ENCODE results near the gene TMEM205.
A peak's percentile ranks its signal among the peaks of the same experiment; 100 is the strongest.
"Not testable (repeated sequence)": the region's sequence is repeated elsewhere in the genome, so short reads cannot be mapped to it uniquely, and the experiment has no call there.

TMEM205 gene

DNA sequence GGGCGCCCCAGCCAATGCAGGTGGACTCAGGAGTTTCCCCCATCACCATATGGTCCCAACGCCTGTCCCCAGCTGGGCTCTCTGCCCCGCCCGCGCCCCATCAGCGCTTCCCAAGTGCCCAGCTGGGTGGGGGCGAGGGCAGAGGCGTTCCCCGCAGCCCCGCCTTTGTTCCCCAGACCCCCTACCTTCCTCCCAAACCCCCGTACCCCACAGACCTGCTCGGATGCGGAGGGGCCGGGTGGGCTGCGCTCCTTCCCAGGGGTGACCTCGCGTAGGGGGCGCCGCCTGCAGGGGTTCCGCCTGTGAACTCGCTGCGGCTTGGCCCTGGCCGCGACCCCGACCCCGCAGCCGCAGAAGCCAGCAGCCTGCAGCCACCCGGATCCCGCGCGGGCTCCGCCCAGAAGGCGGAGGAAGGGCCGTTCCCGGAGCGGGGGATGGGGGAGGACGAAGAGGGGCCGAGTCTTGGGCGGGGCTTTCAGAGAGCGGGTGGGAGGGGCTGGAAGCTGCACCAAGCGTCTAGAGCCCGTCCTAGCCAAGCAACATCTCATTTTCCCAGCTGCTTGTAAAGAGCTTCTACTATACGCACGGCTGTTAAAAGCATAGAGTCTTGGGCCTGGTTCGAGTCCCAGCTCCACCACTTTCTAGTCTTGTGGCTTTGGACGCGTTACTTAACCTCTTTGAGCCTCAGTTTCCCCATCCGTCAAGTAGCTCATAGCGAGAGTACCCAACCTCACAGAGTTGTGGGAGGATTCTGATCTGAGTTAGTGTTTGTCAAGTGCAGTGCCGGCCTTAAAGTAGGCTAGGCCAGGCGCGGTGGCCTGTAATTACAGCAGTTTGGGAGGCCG lies 6.6 kb downstream of the TMEM205 start, which contains the start of gene RAB3D:
TSS of gene RAB3D (minus strand) at position 404 of the 845 bp plus-strand sequence. CDS start 2,258 bp downstream, outside the sequence.
- DNase-seq (ENCODE audit: low read depth) = peak; percentile 65

DNA sequence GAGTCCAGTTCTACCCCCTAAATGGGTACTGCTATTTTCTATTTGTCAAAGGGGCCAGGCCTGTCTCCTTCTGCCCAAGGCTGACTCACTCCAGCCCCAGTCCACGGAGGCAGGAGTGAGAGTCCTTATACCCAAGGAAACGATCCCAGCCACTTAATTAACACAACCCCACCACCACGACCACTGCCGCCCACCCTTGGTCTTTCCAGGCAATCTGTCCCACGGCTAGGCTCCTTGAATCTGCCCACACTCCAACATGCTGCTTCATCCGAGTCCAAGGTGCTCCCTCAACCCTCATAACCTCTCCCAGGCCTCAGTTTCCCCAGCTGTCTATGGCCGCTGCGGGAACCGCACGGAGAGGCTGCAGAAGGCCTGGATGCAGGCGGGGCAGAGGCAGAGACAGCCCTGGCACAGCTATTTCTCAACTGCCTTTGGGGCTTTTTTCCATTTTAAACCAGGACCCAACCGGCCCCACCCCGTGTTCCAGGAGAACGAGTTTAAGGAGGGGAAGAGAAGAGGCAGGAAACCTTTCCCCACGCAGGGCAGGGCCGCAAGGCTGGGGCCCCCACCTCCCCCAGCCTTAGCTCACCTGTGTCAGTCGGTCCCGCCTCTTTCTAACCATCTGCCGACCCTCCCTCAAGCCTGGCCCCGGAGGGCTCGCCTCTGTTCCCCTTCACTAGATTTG lies 7.4 kb downstream of the TMEM205 start:
- no peak for DNase-seq (ENCODE audit: low read depth)

DNA sequence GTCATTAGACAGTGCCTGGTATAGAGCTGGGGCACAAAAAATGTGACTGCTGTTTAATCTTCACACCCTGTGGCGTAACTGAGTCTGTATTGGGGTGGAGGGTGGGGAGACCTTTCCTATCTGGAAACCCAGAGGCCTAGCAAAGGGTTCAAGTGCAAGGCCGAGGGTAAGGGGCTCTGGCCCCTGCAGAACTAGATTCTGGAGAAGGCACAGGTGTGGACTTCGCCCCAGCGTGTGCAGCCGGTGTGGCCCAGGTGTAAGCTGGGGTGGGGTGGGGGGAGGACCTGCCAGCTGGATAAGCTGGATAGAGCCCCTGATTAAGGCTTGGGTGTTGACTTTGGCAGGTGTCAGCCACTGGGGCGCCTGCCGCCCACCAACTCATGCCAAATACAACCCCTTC lies 7.9 kb downstream of the TMEM205 start:
- no peak for DNase-seq (ENCODE audit: low read depth)

DNA sequence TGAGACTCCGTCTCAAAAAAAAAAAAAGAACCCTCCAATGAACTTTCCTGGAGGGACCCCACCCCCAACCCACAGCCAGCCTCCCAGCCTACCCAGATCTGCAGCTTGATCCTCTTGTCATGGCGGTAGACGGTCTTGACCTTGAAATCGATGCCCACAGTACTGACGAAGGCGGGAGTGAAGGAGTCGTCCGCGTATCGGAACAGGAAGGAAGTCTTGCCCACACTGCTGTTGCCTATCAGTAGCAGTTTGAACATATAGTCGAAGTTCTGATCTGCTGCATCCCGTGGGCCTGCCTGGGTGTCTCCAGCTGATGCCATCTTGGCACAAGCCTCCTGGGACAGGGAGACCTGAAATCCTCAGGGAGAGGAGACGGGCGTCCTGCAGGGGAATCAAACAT lies 9.0 kb downstream of the TMEM205 start:
- DNase-seq (ENCODE audit: low read depth) = no peak

DNA sequence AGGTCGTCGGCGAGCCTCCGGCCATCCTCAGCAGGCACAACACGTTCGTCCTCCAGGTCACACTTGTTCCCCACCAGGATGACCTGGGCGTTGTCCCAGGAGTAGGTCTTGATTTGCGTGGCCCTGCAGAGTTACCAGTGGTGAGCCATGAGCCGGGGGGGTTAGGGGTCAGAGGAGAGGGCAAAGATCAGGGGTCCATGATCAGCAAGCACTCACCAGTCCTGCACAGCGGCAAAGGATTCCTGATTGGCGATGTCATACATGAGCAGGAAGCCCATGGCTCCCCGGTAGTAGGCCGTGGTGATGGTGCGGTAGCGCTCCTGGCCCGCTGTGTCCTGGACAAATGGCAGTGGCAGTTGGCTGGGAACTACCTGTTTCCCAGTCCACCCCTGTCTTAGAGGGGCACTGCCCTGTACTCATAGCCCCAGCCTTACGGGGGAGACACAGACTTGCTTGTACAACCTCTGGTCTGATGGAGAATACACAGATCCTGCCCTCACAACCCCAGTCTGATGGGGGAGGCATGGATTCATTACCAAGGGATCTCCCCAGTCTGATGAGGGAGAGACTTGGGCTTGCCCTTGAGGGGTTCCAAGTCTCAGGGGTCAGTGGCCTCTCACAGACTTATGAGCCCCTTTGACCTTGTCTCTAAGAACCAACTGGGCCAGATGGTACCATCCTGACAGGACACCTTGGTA lies 10.5 kb downstream of the TMEM205 start:
- DNase-seq (ENCODE audit: low read depth) = no peak

DNA sequence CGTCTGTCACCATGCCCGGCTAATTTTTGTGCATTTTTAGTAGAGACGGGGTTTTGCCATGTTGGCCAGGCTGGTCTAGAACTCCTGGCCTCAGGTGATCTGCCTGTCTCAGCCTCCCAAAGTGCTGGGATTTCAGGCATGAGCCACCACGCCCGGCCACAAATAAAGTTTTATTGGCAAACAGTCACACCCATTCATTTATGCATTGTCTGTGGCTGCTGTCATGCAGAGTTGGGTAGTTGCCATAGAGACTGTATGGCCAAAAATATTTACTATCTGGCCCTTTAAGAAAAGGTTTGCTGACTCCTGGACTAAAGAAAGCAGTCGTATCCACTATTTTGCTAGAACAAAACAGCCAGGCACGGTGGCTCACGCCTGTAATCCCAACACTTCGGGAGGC lies 12.2 kb downstream of the TMEM205 start:
- DNase-seq (ENCODE audit: low read depth) = not testable (repeated sequence)

DNA sequence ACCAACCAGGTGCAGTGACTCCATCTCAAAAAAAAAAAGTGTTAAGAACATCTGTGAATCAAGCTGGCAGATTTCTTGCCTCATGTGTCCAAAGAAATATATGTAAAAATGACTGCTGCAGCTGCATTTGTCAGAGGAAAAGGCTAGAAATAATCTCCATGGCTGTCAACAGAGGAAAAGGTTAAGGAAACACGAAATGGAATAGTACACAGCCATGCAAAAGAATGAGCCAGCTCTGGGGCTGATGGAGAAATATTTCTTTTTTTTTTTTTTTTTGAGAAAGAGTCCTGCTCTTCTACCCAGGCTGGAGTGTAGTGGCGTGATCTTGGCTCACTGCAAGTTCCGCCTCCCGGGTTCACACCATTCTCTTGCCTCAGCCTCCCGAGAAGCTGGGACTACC lies 13.2 kb downstream of the TMEM205 start:
- no peak for DNase-seq (ENCODE audit: low read depth)

DNA sequence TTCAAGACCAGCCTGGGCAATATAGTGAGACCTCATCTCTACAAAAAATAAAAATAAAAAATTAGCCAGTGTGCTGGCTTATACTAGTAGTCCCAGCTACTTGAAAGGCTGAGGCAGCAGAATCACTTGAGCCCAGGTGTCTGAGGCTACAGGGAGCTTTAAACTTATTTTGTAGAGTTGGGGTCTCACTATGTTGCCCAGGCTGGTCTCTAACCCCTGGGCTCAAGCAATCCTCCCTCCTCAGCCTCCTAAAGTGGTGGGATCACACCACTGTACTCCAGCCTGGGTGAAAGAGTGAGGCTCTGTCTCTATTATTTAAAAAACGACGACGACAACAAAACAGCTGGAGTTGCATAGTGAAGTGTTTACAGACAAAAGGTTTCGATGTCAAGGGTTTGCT lies 14.6 kb downstream of the TMEM205 start:
- DNase-seq (ENCODE audit: low read depth) = no peak

DNA sequence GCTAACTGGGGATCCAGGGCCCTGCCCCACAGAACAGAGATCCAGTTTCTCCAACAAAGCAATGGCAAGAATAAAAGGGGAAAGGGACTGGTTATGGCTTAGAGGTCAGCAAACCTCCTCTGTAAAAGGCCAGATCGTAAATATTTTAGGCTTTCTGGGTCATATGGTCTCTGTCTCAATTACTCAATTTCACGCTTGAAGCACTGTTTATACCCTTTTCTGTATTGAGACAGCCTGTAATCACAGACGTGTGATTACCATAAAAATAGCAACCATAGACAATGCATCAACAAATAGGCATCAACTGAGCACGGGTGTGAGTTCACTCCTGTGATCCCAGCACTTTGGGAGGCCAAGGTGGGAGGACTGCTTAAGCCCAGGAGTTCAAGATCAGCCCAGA lies 15.9 kb downstream of the TMEM205 start:
- no peak for DNase-seq (ENCODE audit: low read depth)

DNA sequence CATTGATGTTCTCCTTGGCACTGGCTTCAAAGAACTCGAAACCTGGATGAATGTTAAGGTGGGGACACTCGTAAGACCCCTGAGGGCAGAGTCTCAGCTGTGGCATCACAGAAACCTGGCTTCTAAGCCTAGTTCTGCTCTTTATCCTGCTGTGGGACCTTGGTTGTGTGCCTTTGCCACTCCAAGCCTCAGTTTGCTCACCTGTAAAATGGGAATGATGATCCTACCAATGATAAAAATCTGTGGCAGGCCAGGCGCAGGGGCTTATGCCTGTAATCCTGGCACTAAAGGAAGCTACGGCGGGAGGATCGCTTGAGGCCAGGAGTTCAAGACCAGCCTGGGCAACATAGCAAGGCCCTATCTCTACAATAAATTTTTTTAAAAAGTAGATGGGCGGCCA lies 20.5 kb downstream of the TMEM205 start:
- no peak for DNase-seq (ENCODE audit: low read depth)

DNA sequence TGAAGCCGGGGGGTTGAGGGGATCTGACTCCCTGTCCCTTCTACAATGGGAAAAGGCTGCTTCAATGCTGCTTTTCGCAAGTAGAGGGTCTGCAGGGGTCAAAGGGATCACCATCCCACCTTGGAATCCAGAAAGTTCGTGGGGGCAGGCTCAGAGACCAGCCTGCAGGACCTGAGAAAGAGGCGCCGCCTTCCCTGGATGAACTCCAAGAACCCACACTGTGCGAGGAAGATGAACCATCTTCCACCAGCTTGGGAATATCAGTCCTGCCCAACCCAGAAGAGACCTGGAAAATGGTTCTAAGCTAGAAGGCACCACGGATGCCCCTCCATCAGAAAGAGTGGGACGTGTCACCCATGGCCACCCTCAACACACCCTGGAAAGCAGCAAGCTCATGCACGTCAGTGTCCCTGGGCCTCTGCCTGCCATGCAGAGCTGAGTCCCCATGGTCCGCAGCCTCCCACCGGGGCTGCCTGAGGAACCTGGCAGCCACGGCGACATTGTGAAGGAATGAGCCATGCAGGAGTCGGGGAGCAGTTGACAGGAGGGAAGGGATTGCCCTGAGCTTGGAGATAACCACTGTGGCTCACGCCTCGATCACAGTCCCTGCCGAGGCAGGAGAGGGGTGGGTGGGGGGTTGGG lies 21.2 kb downstream of the TMEM205 start:
- no peak for DNase-seq (ENCODE audit: low read depth)

DNA sequence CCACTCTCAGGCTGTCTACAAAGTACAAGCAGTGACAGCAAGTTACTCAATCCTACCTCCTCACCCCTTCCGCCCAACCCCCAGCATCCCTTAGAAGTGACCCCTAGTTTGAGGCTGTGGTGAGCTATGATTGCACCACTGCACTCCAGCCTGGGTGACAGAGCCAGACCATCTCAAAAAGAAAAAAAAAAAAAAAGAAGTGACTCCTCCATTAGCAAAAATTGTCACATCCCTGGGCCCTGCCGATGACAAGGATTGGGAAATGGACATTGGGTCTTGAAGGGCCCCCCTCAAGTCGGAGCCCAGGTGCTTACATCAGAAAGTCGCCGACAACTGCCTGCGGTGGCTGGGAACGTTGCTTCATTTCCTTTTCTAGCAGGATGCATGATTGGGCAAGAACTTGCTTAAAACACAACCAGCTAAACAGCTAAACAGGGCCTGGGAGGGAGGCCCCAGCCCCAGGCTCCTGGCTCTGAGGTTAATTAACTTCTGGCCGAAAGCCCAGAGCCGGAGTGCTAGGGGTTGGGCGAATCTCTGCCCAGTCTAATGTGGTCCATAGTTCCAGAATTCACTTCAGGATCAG lies 21.9 kb downstream of the TMEM205 start:
- no peak for DNase-seq (ENCODE audit: low read depth)

DNA sequence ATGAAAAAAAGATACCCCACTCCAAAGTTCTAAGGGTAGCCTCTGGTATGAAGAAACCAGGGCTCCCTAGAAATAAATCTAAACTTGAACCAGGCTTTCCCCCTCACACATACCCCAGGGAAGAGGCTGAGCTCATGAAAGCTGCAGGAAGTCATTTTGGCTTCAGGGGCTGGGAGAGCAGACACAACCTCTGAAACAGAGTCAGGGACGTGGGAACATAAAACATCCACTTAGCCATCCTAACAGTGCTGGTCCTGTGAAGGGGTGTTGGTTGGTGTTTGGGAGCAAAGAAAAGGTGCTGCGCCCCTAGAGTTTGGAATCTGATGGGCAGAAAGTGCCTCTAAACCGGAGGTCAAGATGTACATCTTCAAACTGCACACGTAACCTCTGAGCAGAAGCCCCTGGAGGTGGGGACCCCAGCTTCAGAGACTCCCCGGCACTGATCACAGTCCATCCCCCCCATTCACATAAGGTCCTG lies 22.4 kb downstream of the TMEM205 start:
- DNase-seq (ENCODE audit: low read depth) = no peak

DNA sequence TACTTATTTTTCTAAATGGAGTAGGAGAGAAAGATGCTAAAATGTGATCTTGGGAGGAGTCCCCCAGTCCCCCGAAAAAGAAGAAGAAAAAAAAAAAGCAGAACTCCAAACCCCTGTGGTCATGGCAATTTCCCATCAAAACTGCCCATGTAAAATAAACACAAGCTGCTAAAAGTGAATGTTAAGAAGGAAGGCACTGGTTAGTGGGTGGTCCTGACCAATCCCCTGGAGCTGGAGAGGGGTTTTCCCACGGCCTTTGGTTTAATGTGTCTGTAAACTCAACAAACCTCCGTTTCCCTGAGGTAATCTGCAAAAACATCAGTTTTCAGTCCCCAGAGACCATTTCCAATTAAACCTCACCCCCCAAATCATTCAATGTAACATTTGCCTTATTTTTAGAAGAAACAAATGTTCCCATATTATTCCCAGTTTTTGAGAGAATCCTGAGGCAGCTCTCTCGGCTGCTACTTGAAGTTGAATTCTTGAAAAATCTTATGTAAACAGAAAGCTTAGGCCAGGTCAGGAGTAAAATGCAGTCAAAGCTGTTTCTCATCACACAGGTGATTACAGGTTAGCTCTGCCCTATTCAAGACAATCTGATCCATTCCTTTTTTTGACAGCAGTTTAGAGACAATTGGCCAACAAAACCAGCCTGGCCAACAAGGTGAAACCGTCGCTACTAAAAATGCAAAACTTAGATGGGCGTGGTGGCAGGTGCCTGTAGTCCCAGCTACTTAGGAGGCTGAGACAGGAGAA lies 23.6 kb downstream of the TMEM205 start:
- no peak for DNase-seq (ENCODE audit: low read depth)

DNA sequence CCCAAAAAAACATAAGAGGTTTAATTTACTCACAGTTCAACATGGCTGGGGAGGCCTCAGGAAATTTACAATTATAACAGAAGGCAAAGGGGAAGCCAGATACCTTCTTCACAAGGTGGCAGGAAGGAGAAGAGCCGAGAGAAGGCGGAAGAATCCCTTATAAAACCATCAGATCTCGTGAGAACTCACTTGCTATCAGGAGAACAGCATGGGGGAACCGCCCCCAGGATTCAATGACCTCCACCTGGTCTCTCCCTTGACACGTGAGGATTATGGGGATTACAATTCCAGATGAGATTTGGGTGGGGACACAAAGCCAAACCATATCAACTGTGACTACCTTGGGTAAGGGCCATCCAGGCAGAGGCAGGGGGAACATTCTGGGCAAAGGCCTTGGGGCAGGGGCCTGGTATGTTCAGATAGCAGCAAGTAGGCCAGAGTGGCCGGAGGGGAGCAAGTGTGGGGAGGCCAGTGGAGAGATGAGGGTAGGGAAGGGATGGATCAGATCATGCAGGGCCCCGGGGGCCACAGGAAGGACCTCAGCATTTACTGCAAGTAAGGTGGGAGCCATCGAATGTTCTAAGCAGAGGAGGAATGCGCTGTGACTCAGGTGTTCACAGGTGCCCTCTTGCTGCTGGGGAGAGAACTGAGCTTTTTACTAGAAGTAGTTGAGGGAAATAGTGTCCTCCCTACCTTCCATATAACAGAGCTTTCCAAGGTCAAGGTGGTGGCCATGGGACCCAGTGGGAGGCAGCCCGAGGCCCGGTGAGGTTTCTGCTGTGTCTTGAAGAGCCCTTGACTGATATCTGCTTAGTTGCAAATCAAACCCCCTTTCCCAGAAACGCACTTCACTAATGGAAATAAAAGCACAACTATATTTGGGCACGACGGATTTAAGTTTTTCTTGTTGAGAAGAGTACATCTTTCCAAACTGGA lies 24.6 kb downstream of the TMEM205 start:
- no peak for DNase-seq (ENCODE audit: low read depth)

DNA sequence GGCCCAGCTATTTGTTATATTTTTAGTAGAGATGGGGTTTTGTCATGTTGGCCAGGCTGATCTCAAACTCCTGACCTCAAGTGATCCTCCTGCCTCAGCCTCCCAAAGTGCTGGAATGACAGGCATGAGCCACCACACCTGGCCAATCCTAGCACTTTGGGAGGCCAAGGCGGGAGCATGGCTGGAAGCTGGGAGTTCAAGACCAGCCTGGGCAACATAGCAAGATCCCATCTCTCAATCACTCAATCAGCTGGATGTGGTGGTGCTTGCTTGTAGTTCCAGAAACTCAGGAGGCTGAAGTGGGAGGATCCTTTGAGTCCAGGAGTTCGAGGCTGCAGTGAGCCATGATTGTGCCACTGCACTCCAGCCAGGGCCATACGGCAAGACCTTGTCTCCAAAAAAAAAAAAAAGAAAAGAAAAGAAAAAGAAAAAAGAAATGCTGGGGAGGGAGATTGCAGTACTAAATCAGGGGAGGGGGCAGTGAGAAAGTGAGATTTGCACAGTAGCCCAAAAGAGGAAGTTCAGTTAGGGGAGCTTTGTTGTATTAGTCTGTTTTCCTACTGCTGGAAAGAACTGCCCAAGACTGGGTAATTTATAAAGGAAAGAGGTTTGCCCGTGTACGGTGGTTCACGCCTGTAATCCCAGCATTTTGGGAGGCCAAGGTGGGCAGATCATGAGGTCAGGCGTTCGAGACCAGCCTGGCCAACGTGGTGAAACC lies 25.6 kb downstream of the TMEM205 start:
- DNase-seq (ENCODE audit: low read depth) = not testable (repeated sequence)

DNA sequence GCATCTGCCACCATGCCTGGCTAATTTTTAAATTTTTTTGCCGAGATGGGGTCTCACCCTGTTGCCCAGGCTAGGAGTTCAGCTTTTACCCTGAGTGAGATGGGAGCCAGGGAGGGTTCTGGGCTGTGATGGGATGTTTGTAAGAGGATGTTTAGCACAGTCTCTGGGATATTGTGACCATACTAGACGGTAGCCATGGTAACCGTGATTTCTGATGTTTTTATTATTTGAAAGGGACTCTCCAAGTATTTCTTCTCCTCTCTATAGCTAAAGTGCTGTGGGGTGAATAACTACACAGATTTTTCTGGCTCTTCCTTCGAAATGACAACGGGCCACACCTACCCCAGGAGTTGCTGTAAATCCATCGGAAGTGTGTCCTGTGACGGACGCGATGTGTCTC lies 39.7 kb downstream of the TMEM205 start:
- DNase-seq (ENCODE audit: low read depth) = no peak

DNA sequence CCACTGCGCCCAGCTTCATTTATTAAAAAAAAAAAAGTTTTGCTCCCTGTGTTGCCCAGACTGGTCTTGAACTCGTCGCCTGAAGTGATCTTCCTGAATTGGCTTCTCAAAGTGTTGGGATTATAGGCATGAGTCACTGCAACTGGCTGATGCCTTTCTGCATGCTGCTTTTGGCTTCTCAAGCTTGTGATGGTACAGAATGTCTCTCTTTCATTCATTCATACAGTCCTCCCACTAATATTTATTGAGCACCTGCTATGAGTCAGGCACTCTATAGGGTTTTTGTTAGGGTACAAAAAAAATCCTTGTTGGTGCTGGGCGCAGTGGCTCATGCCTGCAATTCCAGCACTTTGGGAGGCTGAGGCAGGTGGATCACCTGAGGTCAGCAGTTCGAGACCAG lies 41.1 kb downstream of the TMEM205 start:
- no peak for DNase-seq (ENCODE audit: low read depth)

DNA sequence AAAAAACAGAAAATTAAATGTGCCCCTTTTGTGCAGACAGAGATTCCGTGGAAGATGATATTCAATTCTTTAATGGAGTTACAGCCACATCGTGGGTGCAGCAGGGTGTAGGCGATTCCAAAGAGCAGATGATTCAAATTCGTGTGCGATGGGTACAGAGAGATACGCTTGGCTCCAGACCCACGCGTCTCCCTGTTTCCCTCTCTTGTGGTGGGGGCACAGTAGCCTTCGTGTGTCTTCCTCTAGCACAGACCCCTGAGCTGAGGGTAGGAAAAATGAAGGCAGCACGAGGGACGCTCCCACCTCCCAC lies 45.3 kb downstream of the TMEM205 start:
- no peak for DNase-seq (ENCODE audit: low read depth)

All from T follicular helper cell (primary cell).